GM12873 (cell line): Measurements from ENCODE around the gene DYNLL1.

ENCODE experiments used
- TF ChIP-seq, protein P1 (sequence below): IDR thresholded peaks from 2 replicates; pipeline ENCODE4 v1.5.1; 2012; ENCODE audit warnings: low read depth, mild to moderate bottlenecking, moderate library complexity, low read length, control low read depth; ENCODE audit not compliant: insufficient read depth; ENCODE audit errors: missing control alignments

DYNLL1 gene

DNA sequence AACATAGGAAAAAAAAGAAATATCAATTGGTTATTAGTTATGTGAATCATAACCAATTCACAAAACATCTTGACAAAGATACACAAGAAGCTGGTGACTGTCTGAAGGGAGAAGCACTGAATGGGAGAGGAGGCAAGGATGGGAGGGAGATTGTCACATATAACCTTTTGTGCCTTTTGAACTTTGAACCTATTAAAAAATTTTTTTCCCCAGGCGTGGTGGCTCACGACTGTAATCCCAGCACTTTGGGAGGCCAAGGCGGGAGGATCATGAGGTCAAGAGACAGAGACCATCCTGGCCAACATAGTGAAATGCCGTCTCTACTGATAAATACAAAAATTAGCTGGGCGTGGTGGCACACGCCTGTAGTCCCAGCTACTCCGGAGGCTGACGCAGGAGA lies 12.6 kb downstream of the DYNLL1 start:
- TF ChIP-seq, protein P1, sequence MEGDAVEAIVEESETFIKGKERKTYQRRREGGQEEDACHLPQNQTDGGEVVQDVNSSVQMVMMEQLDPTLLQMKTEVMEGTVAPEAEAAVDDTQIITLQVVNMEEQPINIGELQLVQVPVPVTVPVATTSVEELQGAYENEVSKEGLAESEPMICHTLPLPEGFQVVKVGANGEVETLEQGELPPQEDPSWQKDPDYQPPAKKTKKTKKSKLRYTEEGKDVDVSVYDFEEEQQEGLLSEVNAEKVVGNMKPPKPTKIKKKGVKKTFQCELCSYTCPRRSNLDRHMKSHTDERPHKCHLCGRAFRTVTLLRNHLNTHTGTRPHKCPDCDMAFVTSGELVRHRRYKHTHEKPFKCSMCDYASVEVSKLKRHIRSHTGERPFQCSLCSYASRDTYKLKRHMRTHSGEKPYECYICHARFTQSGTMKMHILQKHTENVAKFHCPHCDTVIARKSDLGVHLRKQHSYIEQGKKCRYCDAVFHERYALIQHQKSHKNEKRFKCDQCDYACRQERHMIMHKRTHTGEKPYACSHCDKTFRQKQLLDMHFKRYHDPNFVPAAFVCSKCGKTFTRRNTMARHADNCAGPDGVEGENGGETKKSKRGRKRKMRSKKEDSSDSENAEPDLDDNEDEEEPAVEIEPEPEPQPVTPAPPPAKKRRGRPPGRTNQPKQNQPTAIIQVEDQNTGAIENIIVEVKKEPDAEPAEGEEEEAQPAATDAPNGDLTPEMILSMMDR = no peak

DNA sequence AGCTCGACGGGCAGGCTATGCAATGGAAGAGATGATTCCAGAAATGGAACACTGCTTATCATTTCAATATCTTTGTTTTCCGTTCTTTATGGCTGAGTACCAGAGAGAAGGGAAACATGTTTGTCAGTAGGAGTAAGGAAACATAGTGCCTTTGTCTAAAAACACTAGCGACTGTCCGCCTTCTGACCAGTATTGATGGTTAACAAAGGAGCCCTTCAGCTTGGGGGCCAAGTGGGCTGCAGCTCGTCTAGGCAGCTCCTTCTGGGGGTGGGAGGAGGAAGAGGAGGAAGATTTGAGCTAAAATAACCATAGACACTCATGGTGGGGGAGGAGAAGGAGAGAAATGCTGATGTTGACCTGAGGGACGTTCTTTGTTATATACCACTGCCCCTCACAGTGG lies 18.1 kb downstream of the DYNLL1 start:
- TF ChIP-seq, protein P1 = no peak

DNA sequence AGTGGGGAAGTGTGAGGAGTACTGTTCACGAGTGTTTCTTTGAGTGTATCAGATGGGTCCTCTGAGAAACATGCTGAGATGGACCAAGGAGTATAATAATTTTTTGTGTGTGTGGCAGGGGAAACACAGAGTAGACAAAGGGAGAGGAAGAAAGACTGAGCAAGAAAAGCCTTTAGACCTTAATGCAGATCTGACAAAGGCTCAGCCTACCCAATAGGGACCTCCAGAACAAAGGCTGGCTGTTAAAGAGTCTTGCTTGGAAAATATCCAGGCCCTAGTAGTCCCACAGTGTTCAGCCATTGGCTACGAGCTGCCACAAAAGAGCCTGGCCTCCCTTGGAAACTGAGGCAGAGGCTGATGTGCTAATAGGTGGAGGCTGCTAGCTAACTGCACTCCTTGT lies 19.6 kb downstream of the DYNLL1 start:
- TF ChIP-seq, protein P1 = no peak

DNA sequence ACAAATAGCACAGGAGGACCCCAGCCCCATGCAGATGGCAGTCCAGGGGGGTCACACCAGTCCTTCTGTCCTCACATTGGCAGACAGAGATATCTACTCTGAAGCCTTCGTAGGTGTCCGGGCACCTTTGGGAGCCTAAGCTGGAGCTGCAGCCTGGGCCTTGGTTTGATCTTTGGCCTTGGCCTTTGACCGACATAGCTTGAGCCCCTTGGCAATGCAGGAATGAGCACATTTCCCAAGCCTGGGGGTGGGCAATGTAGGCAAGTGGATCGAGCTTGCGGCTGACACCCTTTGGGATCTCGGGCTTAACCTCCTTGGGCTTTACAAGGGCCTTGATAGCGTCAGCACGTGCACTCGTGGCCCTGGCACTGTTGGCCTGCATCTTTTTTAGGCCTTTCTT lies 26.7 kb downstream of the DYNLL1 start:
- TF ChIP-seq, protein P1 = no peak

DNA sequence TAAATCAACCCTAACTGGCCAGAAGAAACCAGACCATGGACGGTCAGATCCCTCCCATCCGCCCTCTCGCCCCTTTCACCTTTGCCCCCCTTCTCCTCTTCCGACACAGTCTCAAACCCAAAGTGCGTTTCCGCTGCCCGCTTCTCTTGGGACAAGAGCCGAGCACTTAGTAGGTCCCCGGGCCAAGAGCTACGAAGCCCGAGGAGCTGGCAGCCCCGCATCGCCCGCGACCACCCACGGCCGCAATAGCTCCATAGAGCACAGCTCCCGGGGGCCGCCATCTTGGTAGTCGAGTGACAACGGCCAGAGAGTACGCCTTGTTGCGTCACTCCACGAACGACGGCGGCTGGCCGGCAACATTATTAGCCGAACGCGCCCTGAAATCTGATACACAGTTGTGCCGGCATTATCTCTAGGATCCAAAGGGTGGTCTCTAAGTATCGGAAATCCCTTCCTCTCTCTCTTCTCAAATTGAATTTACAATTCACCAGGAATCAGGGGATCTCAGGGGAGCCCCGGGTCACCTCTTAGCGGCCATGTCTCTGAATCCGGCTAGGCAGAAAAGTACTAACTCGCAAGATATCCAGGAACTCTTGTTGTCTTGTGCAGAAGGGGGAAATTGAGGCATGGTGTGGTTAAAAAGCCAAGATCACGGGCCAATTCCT lies 33.1 kb downstream of the DYNLL1 start, which contains the start of gene COQ5:
COQ5 (minus strand) TSS at position 298 of the 665 bp plus-strand sequence; CDS start at position 281, 17 bp downstream.
- TF ChIP-seq, protein P1 = no peak

DNA sequence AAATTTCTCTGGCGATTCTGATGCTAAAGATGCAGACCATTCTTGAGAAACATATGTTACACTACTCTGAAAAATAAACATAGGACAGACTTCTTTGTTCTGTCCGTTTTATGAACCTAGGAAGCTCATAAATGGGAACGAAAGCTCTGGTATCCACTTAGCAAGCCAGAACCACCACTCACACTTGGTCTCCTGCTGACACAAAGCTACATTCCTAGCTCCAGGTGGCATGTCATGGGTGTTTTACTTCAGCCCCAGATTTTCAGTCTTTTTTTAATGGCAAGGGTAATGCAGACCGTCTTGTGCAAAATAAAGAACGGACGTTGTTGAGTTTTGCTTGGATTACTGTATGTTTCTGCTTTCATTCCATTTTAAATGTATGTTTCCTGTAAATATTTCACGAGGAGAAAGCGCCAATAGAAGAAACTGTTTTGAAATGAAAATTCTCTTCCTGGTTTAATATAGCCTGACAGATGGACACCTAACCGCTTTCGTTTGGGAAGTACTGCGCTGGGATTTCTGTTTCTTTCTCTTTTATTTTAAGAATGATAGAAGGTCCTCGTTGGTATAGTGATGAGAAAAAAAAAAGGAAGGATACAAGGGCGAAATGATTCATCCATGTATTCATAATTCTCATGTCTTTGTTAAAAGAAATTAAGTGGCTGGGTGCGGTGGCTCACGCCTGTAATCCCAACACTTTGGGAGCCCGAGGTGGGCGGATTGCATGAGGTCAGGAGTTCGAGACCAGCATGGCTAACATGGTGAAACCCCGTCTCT lies 33.9 kb downstream of the DYNLL1 start:
- TF ChIP-seq, protein P1 = no peak

DNA sequence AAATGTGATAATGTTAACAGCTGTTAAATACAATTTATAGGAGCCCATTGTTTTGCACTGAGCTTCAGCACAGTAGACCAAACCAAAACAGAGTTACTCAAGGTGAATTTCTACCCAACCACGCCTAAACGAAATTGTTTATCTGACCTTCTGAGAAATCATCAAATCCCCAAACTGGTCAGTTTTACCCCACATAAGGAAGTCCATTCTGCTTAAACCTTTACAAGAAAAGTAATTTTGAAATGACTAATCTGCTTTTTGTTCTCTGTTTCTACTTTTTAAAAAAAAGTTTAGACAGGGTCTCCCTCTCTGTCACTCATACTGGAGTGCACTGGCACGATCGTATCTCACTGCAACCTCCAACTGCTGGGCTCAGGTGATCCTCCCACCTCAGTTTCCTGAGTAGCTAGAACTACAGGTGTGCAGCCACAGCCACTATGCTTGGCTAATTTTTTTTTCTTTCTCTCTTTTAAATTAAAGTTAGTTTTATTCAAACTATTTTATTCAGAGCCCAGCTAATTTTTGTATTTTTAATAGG lies 36.9 kb downstream of the DYNLL1 start:
- TF ChIP-seq, protein P1 = no peak
